Pancreas (tissue), 10 donors: Measurements from ENCODE around the gene SRGAP3. TPM values are rescaled to one million over a fixed set of nuclear protein-coding genes. Genes with fewer than 3 reads are reported as not detected.

Experiments
- ATAC-seq, 4 donors: fragments of 200-7000 bp; cut with Tn5 transposase; one replicate each; pipeline versions ENCODE4 v1.8.0 to v1.9.1; 2020; ENCODE audit warnings: mild to moderate bottlenecking in 4 of 4, moderate library complexity in 4 of 4
- DNase-seq, 6 donors: peaks; one replicate each; pipeline ENCODE4 v3.0.0-alpha.2; 2020
- FAIRE-seq: peaks from 2 replicates; lab custom pipeline; 2012; peaks lifted over from hg19 to GRCh38; lab: Jason Lieb, UNC
- H3K27ac ChIP-seq, 4 donors: fragments of 200-600 bp; sonication (generic); 1 replicate in 3 of 4; 2 replicates in 1 of 4; pipeline versions ENCODE4 v1.5.0 to v1.8.0; 2020
- H3K27me3 ChIP-seq, 4 donors: fragments of 200-600 bp; one replicate each; pipeline ENCODE4 v1.8.0; 2021
- H3K36me3 ChIP-seq, 3 donors: fragments of 200-600 bp; sonication (generic) in 1 of 3; one replicate each; pipeline versions ENCODE4 v1.5.0 to v1.8.0; 2020 to 2021
- H3K4me1 ChIP-seq, 3 donors: fragments of 200-600 bp; one replicate each; pipeline ENCODE4 v1.8.0; 2021
- H3K4me3 ChIP-seq, 4 donors: fragments of 200-600 bp; sonication (generic) in 2 of 4; one replicate each; pipeline versions ENCODE4 v1.5.0 to v1.8.0; 2020 to 2021
- H3K9me3 ChIP-seq, 4 donors: fragments of 200-600 bp; one replicate each; pipeline ENCODE4 v1.8.0; 2021
- WGBS, 2 donors: extraction: QIAGEN DNeasy Blood & Tissue Kit; methylation state at CpG; one replicate each; pipeline ENCODE4 v1.1.7; 2013; 5-methylcytosine and 5-hydroxymethylcytosine counted together
- intact Hi-C, 3 donors: fragments of 100-400 bp; cut with DNase I; formaldehyde crosslinking; loops; one replicate each; pipeline versions ENCODE4 v1.11.1 to v1.14.2; 2022
- polyA plus RNA-seq, 2 donors: library from polyadenylated mRNA; stranded (reverse); fragments of 200-250 nt; gene quantifications; one replicate each; pipeline ENCODE4 v1.2.3, GENCODE V29; 2013
- total RNA-seq, 6 donors: library from RNA; stranded (reverse); fragmentation: NEBNext Ultra II Directional in 4 of 6; extraction: Animal tissue kit (Norgen Biotek cat#: 25700) in 4 of 6; gene quantifications; one replicate each; pipeline versions ENCODE4 v1.2.1 to v1.2.4, GENCODE V29; 2021 to 2023
- TF ChIP-seq, protein P1 (sequence below), 4 donors: fragments of 200-600 bp; sonication (generic) in 3 of 4; IDR thresholded peaks; one replicate each; pipeline versions ENCODE4 v1.5.0 to v1.8.0; 2021; ENCODE audit warnings: antibody characterized with exemption in 4 of 4
- donor health status: healthy with polysubstance abuse.
- donor health status: DM: no; HTN: no; CAD: no; lungs with moderate emphysema.
- donor health status: DM: no; HTN: no; CAD: no.
- donor health status: control.
- donor health status: control.
- donor health status: Bipolar disorder and iron deficiency.
- donor health status: DM: yes; HTN: yes; CAD: no.
- donor health status: DM: no; HTN: no; CAD: no.
- donor health status: DM: no; HTN: no; CAD: no.
- donor health status: DM: yes; HTN: yes; CAD: no.

Gene SRGAP3
- total and polyA plus RNA-seq, 8 donors: 1.9 to 6.5 (median 3.0) TPM

DNA sequence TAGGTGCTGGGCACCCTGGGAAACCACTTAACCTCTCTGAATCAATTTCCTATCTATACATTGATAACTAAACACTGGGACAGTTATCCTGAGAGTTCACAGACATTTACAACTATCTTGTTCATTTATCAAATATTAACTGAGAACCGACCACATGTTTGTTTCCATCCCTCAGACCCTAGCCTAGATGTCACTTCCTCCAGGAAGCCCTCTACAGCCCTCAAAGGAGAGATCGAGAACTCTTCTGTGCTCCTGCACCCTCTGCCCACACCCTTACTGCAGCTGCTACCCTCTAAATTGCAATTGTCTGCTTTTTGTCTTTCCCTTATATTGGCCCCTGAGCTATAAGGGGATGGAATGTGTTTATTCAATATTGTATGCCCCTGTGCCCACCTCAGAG is 46.1 kb downstream of the SRGAP3 start:
- DNase-seq (no peak), ATAC-seq (no peak), FAIRE-seq (no peak)
- TF ChIP-seq, protein P1, sequence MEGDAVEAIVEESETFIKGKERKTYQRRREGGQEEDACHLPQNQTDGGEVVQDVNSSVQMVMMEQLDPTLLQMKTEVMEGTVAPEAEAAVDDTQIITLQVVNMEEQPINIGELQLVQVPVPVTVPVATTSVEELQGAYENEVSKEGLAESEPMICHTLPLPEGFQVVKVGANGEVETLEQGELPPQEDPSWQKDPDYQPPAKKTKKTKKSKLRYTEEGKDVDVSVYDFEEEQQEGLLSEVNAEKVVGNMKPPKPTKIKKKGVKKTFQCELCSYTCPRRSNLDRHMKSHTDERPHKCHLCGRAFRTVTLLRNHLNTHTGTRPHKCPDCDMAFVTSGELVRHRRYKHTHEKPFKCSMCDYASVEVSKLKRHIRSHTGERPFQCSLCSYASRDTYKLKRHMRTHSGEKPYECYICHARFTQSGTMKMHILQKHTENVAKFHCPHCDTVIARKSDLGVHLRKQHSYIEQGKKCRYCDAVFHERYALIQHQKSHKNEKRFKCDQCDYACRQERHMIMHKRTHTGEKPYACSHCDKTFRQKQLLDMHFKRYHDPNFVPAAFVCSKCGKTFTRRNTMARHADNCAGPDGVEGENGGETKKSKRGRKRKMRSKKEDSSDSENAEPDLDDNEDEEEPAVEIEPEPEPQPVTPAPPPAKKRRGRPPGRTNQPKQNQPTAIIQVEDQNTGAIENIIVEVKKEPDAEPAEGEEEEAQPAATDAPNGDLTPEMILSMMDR (IDR thresholded peaks at IDR 0.05): no peak
- intact Hi-C loops: no loop called here
- Histone ChIP-seq H3K27me3 (no peaks in the 10 kb centered on the region), H3K9me3 (no peaks in the 10 kb centered on the region), H3K4me3 (no peak overlapping the region), H3K36me3 (no peaks in the 10 kb centered on the region), H3K4me1 (no peaks in the 10 kb centered on the region), H3K27ac (no peak overlapping the region)
- WGBS, 2 donors: 87 to 88% methylated on average over 2 of the region's 2 CpGs

DNA sequence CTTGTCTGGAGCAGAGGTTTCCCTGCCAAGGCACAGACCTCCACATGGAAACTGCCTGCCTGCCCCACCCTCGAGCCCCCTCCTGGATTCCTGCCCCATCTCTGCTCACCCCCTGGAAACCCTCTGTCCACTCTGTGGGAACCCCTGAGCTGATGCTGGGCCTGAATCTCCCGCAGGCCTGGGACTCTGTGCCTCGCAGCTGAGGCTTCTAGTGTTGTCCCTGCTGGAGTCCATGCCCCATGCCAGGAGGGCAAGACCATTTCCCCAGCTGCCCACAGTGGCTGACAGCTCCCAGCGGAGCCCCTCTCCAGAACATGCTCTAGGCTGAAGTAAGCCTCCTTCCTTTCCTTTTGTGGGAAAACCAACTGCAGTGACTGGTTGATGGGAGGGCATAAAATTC is 46.9 kb downstream of the SRGAP3 start:
- Histone ChIP-seq H3K36me3 (no peaks in the 10 kb centered on the region), H3K9me3 (no peaks in the 10 kb centered on the region), H3K27me3 (no peaks in the 10 kb centered on the region), H3K4me1 (no peaks in the 10 kb centered on the region), H3K27ac (no peak overlapping the region), H3K4me3 (no peak overlapping the region)
- FAIRE-seq (no peak), ATAC-seq (no peak), DNase-seq (no peak)
- TF ChIP-seq, protein P1 (IDR thresholded peaks at IDR 0.05): no peak
- intact Hi-C loops: no loop called here
- 83 to 97% methylated on average over 4 of the region's 4 CpGs for WGBS, 2 donors

DNA sequence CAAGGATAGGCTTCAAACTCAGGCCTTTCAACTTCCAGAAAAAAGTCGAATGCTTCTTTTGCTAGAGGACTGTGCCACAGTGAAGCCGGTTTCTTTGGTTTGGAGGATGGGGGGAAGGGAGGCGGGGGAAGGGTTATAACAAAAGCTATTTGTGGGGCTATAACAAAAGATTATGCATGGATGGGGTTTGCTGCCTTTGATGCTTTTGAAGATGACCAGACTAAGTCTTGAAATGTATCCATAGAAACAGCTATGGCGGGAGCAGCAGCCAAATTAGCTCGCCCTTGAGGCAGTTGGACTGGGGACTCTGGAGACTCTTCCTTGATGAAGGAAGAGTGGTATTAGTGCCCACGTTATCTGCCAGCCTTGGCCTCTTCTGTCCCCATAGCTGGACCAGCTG is 47.5 kb downstream of the SRGAP3 start:
- Histone ChIP-seq H3K4me1 (no peaks in the 10 kb centered on the region), H3K9me3 (no peaks in the 10 kb centered on the region), H3K36me3 (no peaks in the 10 kb centered on the region), H3K27ac (no peak overlapping the region), H3K27me3 (no peaks in the 10 kb centered on the region), H3K4me3 (no peak overlapping the region)
- ATAC-seq: no peak
- intact Hi-C loops: no loop called here
- TF ChIP-seq, protein P1 (IDR thresholded peaks at IDR 0.05): no peak
- WGBS, 2 donors: 89 to 93% methylated on average over 6 of the region's 6 CpGs
- no peak for FAIRE-seq
- DNase-seq: no peak

DNA sequence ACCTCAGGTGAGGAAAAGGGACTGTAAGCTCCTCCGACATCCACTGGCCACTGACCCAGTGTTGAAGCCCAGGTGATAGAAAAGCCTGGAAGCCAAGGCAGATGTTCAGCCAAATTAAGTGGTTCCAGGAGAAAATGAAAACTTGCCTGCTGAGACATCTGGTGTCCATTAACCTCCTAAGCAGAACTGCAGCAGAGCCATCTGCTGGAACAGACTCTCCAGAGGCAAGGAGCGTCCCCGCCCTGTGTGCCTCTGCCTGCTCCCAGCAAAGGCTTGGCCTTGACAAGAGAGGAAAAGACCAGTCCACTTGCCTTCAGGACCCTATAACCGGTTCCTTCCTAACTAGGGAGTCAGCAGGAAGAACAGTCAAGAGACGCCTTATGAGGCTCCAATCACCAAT is 48.2 kb downstream of the SRGAP3 start:
- no peaks in the 10 kb centered on the region for H3K4me1 ChIP-seq
- no peak overlapping the region for H3K4me3 ChIP-seq
- DNase-seq (no peak), ATAC-seq (no peak), FAIRE-seq (no peak)
- TF ChIP-seq, protein P1 (IDR thresholded peaks at IDR 0.05): no peak
- intact Hi-C loops: no loop called here
- 94 to 95% methylated on average over 5 of the region's 5 CpGs for WGBS, 2 donors
- no peaks in the 10 kb centered on the region for H3K36me3 ChIP-seq
- no peaks in the 10 kb centered on the region for H3K27me3 ChIP-seq
- H3K9me3 ChIP-seq: no peaks in the 10 kb centered on the region
- H3K27ac ChIP-seq: no peak overlapping the region

DNA sequence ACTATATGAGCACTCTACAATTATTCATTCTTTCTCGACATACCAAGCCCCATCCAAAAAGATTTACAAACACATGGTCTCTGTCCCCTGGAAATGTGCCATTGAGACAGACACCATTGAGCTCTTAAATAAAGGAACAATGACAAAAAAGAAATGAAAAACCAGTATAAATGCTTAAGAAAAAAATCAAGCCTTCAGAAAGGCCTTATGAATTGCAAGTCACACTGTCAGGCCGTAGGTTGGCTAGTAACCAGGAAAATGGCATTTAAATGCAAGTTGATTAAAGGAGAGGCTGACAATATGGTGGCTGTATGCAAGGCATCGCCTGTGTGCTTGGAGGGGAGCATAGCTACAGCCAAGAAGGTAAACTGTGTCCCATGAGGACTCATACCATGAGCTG is 49.7 kb downstream of the SRGAP3 start:
- TF ChIP-seq, protein P1 (IDR thresholded peaks at IDR 0.05): no peak
- 89 to 93% methylated on average over 3 of the region's 3 CpGs for WGBS, 2 donors
- FAIRE-seq: no peak

More for the DNA sequence above, 49.7 kb downstream of the SRGAP3 start:
- no peaks in the 10 kb centered on the region for H3K36me3 ChIP-seq
- no peaks in the 10 kb centered on the region for H3K4me1 ChIP-seq
- H3K27ac ChIP-seq: no peak overlapping the region
- intact Hi-C loops: no loop called here
- no peak overlapping the region for H3K4me3 ChIP-seq
- H3K27me3 ChIP-seq: no peaks in the 10 kb centered on the region
- ATAC-seq: no peak
- DNase-seq: no peak
- H3K9me3 ChIP-seq: no peaks in the 10 kb centered on the region
